ENCODE results near the gene DNAH6.
"Not testable (repeated sequence)": the region's sequence is repeated elsewhere in the genome, so short reads cannot be mapped to it uniquely, and the experiment has no call there.

Gene DNAH6

GRCh38 chr2:84498150-84498799 is 18.0 kb upstream of the DNAH6 start:
- no peak for DNase-seq

DNA sequence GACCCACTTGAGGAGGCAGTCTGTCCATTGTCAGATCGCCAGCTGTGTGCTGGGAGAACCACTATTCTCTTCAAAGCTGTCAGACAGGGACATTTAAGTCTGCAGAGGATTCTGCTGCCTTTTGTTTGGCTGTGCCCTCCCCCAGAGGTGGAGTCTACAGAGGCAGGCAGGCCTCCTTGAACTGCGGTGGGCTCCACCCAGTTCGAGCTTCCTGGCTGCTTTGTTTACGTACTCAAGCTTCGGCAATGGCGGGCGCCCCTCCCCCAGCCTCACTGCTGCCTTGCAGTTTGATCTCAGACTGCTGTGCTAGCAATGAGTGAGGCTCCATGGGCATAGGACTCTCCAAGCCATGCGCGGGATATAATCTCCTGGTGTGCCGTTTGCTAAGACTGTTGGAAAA is 5.3 kb upstream of the DNAH6 start:
- not testable (repeated sequence) for DNase-seq

GRCh38 chr2:84515788-84516187 is 510 bp upstream of the DNAH6 start:
- no peak for DNase-seq

GRCh38 chr2:84519332-84519957 is 3.1 kb downstream of the DNAH6 start:
- DNase-seq, result no peak

- DNase-seq, result no peak
These were observed 10.3 kb downstream of the DNAH6 start for GRCh38 chr2:84526562-84526961.

DNA sequence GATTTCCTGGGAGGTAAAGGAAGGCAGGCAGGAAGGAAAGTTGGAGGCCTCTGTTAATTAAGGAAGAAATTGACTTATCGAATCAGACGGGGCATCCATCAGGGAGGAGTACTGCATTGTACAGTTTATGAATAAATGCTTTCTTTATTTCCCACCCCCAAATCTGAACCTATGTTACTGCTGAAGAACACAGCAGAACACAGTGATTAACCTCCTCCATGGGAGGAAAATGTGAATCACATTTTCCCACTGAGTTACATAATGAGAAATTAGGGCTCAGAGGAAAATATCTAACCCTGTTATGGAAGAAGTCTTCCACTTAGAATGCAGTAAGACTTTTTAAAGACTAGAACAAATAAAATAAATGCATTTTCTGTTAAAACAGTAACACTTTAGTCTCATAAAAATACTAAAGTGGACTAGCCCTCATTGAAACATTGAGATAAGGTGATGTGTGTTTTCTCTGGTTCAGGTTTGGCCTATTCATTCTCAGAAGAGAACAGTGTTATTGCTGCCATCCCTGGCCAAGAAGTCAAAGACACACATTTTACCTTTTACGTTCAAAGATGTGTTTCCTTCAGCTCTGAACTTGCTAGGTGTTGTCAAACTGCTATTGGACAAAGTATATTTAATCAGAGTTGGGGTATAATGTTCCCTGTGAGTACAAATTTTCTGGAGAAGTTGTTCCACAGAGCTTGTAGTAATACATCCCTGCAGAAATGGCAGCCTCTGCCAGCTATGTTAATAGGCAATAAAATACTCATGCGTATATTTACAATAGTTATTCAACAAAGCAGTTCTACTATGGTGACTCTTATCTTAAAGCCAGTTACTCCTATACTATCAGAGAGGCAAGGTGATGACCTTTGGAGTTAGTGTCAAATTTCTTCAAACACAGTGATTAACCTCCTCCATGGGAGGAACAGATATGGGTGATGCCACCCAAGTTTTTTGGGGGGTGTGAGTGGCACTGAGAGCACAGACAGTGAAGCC is 11.1 kb downstream of the DNAH6 start:
- no peak for DNase-seq

DNA sequence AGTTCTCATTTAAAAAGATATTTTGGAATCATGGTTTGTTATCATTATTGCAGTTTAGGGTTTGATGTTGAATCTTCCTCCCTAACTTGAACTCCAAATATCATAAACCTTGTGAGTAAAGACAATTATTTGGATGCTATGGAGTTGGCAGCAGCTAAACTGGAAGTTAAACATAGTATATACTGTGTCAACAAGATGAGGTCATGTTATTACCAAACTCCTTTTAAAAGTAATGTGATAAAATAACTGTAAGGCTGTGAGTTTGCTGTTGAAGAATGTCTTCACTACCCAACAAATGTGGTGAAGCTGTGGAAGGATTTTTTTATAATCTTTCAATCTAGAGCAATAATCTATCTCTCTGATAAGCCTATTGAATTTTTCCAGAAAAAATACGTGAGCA is 16.0 kb downstream of the DNAH6 start:
- DNase-seq, result no peak

DNA sequence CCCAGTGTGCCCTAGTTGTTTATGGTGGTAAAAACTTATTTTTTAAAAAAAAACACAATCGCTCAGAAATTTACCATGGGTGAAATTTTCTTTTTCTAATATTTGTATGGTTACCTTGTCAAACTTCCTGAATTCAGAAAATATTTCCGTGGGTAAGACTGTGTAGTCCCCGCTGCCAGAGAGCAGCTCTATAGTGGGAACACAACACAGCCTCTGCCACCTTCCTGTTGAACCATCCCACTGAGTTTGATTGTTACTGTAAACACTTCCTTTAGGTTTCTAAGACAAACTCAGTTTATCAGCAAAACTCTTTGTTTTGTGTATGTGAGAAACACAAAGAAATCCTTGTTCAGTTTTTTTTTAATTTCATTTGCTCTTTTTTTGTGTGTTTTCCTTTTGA is 17.9 kb downstream of the DNAH6 start:
- DNase-seq, result no peak

DNA sequence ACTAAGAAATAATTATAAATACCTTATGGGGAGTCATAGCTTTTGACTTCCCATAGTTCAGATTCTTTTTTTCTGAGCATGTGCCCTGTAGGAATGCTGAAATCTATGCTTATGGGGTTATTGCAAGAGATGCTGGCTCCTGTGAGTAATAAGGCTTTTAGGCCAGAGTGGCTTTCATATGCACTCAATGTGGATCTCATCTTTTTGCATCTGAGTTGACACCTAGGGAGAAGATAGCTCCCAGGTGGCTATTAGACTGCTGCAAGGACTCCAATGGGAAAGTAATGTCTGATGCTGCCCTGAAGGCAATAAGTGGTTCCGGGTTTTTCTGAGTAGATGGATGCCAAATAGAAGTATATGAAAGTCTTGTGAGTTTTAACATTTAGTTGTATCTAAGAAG is 21.0 kb downstream of the DNAH6 start:
- no peak for DNase-seq

DNA sequence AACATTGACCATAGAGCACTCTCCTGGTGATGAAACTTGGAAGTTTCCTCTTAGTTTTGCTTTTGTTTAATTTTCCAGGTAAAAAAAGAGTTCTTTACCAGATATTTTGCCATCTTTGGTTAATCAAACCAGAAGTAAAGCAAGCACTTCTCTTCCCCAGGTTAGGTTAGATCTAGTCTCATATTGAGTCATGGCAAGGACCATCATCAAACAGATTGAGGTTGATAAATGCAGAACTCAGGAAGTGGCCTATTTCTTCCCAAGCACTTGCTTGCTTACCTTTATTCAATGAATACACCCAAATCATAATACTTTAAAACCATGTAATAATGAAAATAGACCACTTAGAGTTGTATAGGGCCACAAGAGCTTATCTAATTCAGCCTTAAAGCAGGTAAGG is 23.4 kb downstream of the DNAH6 start:
- DNase-seq, result no peak

DNA sequence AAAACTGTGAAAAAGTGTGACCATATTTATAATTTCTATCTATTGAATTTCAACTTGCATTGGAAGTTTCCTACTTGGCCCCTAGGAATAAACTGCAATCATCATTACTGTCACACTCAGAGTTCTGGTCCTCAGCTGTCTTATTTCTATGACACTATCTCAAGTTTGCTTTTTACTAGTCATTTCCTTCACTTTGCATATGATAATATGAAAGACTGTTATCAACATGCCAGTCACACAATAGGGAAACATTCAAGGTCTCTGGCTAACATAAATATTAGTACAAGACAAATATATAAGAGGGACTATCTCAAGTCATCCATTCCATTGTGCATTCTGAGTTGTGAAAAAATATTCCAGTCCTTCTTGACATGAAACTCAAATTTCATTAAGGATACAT is 28.7 kb downstream of the DNAH6 start:
- no peak for DNase-seq

DNA sequence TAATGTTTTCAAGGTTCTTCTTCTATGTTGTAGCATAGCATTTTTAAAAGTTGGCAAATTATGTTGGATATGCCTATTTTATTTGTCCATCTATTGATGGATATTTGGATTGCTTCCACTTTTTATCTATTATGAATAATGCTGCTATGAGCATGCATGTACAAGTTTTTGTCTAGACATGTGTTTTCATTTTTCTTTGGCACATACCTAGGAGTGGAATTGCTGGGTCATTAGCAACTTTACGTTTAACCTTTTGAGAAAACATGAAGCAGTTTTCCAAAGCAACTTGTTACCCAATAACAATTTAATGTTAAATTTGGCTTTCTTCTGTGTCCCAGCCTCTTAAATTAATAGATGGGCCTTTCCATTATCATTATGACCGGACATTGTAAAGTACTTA is 30.3 kb downstream of the DNAH6 start:
- no peak for DNase-seq

DNA sequence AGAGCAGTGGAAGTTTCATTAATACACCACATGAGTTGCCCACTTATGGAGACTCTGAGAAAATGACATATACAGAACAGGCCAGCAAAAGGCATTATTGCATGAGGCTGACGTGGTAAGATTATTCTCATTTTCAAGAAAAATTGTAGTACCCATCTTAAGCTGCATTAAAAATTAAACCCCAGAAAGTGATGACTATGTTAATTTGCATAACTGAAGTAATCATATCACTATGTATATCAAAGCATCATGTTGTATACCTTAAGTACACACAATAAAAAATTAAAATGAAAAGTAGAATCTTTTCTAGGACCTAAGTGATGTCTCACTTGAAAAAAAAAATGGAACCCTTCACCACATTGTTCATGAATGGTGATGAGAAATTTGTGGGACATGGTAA is 32.0 kb downstream of the DNAH6 start:
- DNase-seq, result no peak

GRCh38 chr2:84550916-84551315 is 34.6 kb downstream of the DNAH6 start:
- no peak for DNase-seq

GRCh38 chr2:84551526-84551925 is 35.2 kb downstream of the DNAH6 start:
- not testable (repeated sequence) for DNase-seq

DNA sequence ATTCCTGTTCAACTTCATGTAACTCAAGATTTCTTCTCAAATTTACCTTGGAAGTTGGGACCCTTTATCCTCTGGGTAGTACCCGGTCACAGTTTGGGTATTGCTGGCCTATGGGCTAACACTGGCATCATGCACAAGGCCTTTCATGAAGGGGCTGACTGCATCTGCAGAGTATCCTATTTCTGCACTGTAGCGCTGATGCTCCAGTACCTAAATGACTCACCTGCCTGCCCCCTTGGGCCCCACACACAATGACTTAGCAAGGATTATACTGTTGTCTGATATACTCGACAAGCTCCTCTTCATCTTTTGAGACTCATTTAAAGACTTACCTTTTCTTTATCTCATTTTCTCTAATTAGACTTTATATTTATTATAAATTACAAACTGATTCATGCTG is 39.9 kb downstream of the DNAH6 start:
- DNase-seq, result no peak

DNA sequence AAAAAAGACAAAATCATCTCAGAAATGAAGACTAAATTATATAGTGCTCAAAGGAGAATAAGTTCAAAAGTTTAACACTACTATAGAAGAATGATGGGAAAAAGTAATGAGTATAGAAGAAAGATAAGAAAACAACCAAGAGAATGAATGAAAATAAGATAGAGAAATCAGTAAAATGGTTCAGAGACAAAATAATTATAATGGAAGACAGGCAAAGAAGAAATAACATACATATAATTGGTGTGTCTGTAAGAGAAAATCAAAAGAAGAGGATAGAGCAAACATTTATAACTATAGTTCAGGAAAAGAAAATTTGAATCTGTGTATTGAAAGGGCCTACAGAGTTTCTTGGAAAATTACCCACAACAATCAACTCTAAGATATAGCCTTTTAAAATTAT is 43.5 kb downstream of the DNAH6 start:
- DNase-seq, result no peak

- DNase-seq, result no peak
These were observed 63.4 kb downstream of the DNAH6 start for GRCh38 chr2:84579661-84580060.

DNA sequence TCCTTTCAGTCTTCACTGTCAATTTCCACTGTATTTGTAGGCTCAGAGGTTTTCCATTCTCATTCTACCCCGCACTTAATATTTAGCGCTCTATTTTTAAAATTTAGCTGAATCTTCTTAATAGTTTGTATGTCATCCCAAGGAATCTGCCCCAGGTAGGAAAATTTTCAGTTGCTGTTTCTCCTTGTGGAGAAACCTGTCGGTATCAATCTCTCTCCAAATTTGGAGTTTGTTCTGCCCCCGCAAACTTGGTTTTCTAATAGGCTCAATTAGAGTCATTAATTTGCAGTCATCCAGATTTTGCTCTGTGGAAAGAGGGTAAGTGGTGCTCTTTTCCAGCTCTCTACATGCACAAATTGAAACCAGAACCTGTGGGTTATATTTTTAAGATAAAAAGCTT is 87.6 kb downstream of the DNAH6 start:
- DNase-seq, result no peak

DNA sequence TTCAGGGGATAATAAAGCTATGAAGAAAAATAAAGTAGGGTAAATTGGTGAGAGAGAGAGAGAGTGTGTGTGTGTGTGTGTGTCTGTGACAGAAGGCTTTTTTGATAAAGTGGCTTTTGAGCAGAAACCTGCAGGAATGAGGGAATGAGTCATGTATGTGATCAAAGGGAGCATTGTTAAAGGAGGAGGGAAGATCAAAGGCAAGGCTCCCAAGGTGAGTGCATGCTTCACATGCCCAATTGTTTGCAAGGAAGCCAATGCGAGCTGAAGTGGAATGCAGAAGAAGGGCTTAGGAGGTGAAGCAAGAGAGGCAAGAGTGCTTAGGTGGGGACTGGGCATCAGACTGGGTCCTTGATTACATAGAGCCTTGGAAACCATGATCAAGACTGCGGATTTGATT is 96.8 kb downstream of the DNAH6 start:
- no peak for DNase-seq

GRCh38 chr2:84619794-84620371 is 103.6 kb downstream of the DNAH6 start:
- DNase-seq, result no peak

DNA sequence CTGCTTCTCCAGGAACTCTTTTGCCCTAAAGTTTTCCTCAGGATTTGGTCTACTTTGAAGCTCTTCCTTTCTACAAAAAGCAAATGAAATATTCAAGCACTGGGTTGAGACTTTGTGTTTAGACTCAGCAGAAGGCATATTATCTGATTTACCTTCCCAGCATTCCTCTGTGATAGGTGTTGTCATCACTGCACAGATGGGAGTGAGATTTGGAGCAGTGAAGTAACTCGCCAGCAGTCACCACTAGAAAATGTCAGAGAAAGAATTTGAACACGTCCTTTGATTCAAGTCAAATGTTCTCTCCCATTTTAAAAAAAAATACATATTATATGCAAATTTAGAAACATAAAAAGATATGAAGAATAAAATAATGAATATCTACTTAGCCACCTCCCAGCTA is 112.2 kb downstream of the DNAH6 start:
- DNase-seq, result no peak

GRCh38 chr2:84629550-84629949 is 113.3 kb downstream of the DNAH6 start:
- no peak for DNase-seq

GRCh38 chr2:84631047-84631446 is 114.7 kb downstream of the DNAH6 start:
- DNase-seq, result no peak

Data from NCI-H1105 (cell line).